Tibial nerve (tissue), 4 donors: Measurements from ENCODE around the gene SMG1. TPM values are rescaled to one million over a fixed set of nuclear protein-coding genes. Genes with fewer than 3 reads are reported as not detected.
A peak's percentile ranks its signal among the peaks of the same experiment; 100 is the strongest.

Experiments
- DNase-seq, 2 donors: peaks; one replicate each; pipeline ENCODE4 v3.0.0-alpha.2; 2019; ENCODE audit warnings: low spot score in 2 of 2
- H3K27ac ChIP-seq, 4 donors: fragments of 200-600 bp; sonication (generic) in 3 of 4; one replicate each; pipeline ENCODE4 v1.5.1; 2017 to 2019; ENCODE audit warnings: mild to moderate bottlenecking in 1 of 4
- H3K27me3 ChIP-seq, 2 donors: fragments of 200-600 bp; sonication (generic) in 1 of 2; one replicate each; pipeline versions ENCODE4 v1.5.1 to v1.6.0; 2017 to 2019
- H3K36me3 ChIP-seq, 3 donors: fragments of 200-600 bp; sonication (generic); one replicate each; pipeline ENCODE4 v1.5.1; 2018 to 2019
- H3K4me1 ChIP-seq, 4 donors: fragments of 200-600 bp; sonication (generic) in 3 of 4; one replicate each; pipeline ENCODE4 v1.5.1; 2017 to 2019
- H3K4me3 ChIP-seq, 4 donors: fragments of 200-600 bp; sonication (generic) in 3 of 4; one replicate each; pipeline ENCODE4 v1.5.1; 2017 to 2019; ENCODE audit warnings: mild to moderate bottlenecking in 1 of 4, moderate library complexity in 1 of 4
- H3K9me3 ChIP-seq, 4 donors: fragments of 200-600 bp; sonication (generic) in 3 of 4; one replicate each; pipeline ENCODE4 v1.5.1; 2017 to 2019
- CTCF ChIP-seq, 5 experiments: fragments of 200-600 bp in 3 of 5; fragments of 450-650 bp in 2 of 5; sonication (generic) in 3 of 5; IDR thresholded peaks; one replicate each; pipeline ENCODE4 v1.5.1; 2016 to 2019; ENCODE audit warnings: antibody characterized with exemption in 5 of 5, mild to moderate bottlenecking in 3 of 5, moderate library complexity in 2 of 5
- EP300 ChIP-seq, 2 donors: sonication (generic); formaldehyde crosslinking; IDR thresholded peaks; one replicate each; pipeline ENCODE4 v1.6.1; 2017; ENCODE audit warnings: antibody characterized with exemption in 2 of 2, mild to moderate bottlenecking in 1 of 2
- POLR2A ChIP-seq, 2 donors: fragments of 450-650 bp; IDR thresholded peaks; one replicate each; pipeline ENCODE4 v1.6.1; 2017; ENCODE audit warnings: antibody characterized with exemption in 2 of 2, mild to moderate bottlenecking in 2 of 2, moderate library complexity in 2 of 2
- WGBS, 2 donors: methylation state at CpG; one replicate each; pipeline ENCODE4 v1.1.5; 2018; 5-methylcytosine and 5-hydroxymethylcytosine counted together
- total RNA-seq, 4 donors: library from RNA; depleted of rRNA; stranded (reverse); fragments of >200 nt; gene quantifications; one replicate each; pipeline ENCODE4 v1.1.0, GENCODE V29; 2016

The SMG1 gene
- total RNA-seq, 4 donors from 2014 or later: 83.5 to 101 (median 89.4) TPM

- Histone ChIP-seq H3K9me3 (no peaks in the 10 kb centered on the region), H3K27me3 (no peaks in the 10 kb centered on the region), H3K4me1 (no peaks in the 10 kb centered on the region), H3K4me3 (no peak overlapping the region), H3K27ac (no peak overlapping the region), H3K36me3 (peaks cover 4 to 94% (median 25%) of the 10 kb centered on the region in 3 donors)
- WGBS, 2 donors: 89 to 97% methylated on average over 3 of the region's 3 CpGs
- no peak for TF ChIP-seq EP300 (IDR thresholded peaks at IDR 0.05)
- TF ChIP-seq CTCF (IDR thresholded peaks at IDR 0.05): no peak
- TF ChIP-seq POLR2A (IDR thresholded peaks at IDR 0.05): no peak
- DNase-seq: no peak
These were observed 114.3 kb downstream of the SMG1 start for GRCh38 chr16:18811925-18812324.

- Histone ChIP-seq H3K4me1 (peaks cover 0 to 9% (median 2%) of the 10 kb centered on the region in 4 donors), H3K4me3 (no peak overlapping the region), H3K27me3 (no peaks in the 10 kb centered on the region), H3K9me3 (no peaks in the 10 kb centered on the region), H3K36me3 (peaks cover 0 to 74% (median 20%) of the 10 kb centered on the region in 3 donors), H3K27ac (no peak overlapping the region)
- TF ChIP-seq CTCF (IDR thresholded peaks at IDR 0.05) (no peak), EP300 (IDR thresholded peaks at IDR 0.05) (no peak), POLR2A (IDR thresholded peaks at IDR 0.05) (no peak)
- 88% methylated on average over 13 of the region's 13 CpGs for WGBS, 2 donors
- DNase-seq: no peak
These were observed 117.0 kb downstream of the SMG1 start for GRCh38 chr16:18809165-18809564.

GRCh38 chr16:18805257-18805773 lies 120.9 kb downstream of the SMG1 start:
- no peak for TF ChIP-seq EP300 (IDR thresholded peaks at IDR 0.05)
- no peak for TF ChIP-seq CTCF (IDR thresholded peaks at IDR 0.05)
- no peak for TF ChIP-seq POLR2A (IDR thresholded peaks at IDR 0.05)
- H3K27ac ChIP-seq: peak overlapping the region in 2 of 4 donors; percentile 2 to 56
- H3K9me3 ChIP-seq: no peaks in the 10 kb centered on the region
- H3K4me1 ChIP-seq: peaks cover 0 to 20% (median 11%) of the 10 kb centered on the region in 4 donors
- no peak for DNase-seq
- peaks cover 0 to 41% (median 8%) of the 10 kb centered on the region in 3 donors for H3K36me3 ChIP-seq
- no peaks in the 10 kb centered on the region for H3K27me3 ChIP-seq
- WGBS, 2 donors: 11 to 25% methylated on average over 2 of the region's 2 CpGs
- no peak overlapping the region for H3K4me3 ChIP-seq

GRCh38 chr16:18804540-18804939 lies 121.7 kb downstream of the SMG1 start:
- H3K4me1 ChIP-seq: peaks cover 3 to 27% (median 18%) of the 10 kb centered on the region in 4 donors

More at GRCh38 chr16:18804540-18804939, 121.7 kb downstream of the SMG1 start:
- H3K36me3 ChIP-seq: peaks cover 0 to 34% (median 8%) of the 10 kb centered on the region in 3 donors
- H3K27ac ChIP-seq: peak overlapping the region in 3 of 4 donors; percentile 2 to 56 (median 4)
- no peaks in the 10 kb centered on the region for H3K9me3 ChIP-seq
- TF ChIP-seq CTCF (IDR thresholded peaks at IDR 0.05): no peak
- TF ChIP-seq POLR2A (IDR thresholded peaks at IDR 0.05): no peak
- TF ChIP-seq EP300 (IDR thresholded peaks at IDR 0.05): no peak
- no peak overlapping the region for H3K4me3 ChIP-seq
- no peaks in the 10 kb centered on the region for H3K27me3 ChIP-seq
- 45 to 50% methylated on average over 3 of the region's 3 CpGs for WGBS, 2 donors
- DNase-seq: no peak
